Activated CD4-positive, CD25-positive, alpha-beta regulatory T cell treated with anti-CD3 and anti-CD28 coated beads, Interleukin-2, amount 50 U/mL, for 72 hours (primary cell): ENCODE results near the gene ARHGEF12.

ENCODE experiments used
- DNase-seq: peaks from one replicate; pipeline ENCODE4 v3.0.0; 2021

ARHGEF12 gene

DNA sequence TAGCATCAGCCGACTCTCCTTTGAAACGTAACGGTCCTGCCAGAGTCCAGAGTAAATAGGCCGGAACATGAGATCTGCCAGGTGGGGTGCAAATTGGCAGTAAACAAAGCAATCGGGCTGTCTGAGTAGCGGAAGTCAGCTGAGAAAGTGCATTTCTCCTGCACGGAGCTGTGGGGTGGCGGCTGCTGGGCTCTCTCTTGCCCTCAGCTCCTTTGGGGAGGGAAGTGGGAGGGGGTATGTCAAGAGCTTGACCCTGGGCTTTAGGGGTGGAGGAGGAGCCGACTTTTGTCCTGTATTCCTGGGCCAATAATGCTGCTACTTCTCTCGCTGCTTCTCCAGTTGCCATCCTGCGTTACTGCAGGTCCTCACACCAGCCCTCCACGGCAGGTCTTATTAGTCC lies 187.0 kb downstream of the ARHGEF12 start:
- no peak for DNase-seq

DNA sequence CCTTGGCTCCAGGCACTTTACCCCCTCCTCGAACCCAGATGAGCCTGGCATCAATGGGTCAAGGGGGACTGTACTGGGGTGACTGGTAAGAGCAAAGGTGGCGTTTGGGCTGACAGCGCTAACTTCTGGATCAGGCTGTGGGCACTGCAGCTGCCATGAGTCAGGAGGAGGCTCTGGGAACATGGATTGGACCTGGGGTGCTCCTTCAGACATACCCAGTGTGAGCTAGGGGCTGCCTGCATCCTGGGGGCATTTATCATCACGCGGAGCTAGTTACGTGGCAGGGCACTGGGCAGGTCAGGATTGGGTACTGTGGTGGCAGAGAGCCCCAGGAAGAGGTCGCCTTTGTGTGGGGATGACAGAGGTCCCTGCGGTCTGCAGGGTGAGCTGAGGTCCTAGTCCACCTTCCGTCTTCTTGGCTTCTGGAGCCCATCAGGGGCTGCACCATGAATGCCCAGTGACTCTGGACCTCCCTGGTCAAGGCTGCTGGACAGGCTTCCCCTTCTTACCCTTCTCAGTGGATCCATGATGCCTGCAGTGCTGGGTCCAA lies 188.4 kb downstream of the ARHGEF12 start:
- DNase-seq: no peak

DNA sequence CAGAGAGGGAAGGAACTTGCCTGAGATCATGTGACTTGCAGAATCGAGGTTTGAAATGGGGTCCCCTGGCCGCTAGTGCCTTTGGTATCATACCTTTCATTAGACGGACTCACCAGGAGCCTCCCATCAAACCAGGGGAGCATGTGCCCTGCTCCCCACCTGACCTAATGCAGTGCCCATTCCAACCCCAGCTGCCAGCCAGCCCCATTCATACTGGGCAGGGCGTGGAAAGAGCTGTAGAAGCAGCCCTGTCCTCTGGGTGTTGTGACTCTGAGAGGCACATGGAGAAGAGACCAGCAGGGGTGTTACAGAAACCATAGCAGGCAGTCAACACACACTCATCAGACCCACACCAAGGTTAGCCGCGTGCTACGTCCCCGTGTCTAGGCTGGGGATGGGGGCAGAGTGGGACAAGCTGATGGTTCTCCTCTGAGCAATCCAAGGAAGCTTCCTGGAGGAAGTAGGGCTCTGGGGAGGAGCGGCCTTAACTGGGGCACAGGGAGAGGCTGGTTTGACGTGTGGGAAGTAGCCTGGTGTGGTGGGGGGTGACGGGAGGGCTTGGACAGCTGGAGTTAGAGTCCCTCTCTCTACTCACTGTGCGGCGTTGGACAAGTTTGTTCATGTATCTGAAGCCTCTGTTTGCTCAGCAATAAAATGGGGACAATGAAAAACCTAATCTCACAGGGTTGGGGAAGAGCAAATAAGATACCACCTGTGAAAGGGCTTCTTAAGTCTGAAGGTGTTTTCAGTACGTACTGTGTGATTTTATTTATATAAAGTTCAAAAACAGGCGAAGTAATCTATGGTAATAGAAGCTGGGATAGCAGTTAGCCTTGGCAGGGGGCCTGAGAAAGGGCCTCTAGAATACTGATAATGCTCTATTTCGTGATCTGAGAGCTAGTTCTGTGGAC lies 189.3 kb downstream of the ARHGEF12 start:
- no peak for DNase-seq

DNA sequence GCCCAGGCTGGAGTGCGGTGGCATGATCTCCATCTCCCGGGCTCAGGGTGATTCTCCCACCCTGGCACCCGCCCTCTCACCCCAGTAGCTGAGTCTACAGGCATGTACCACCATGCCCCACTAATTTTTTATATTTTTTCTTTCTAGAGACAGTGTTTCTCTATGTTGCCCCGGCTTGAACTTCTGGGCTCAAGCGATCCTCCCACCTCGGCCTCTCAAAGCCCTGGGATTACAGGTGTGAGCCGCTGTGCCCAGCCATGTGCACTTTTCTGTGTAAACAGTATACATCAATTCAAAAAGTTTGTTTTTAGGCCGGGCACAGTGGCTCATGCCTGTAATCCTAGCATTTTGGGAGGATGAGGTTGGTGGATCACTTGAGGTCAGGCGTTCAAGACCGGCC lies 190.0 kb downstream of the ARHGEF12 start:
- no peak for DNase-seq

DNA sequence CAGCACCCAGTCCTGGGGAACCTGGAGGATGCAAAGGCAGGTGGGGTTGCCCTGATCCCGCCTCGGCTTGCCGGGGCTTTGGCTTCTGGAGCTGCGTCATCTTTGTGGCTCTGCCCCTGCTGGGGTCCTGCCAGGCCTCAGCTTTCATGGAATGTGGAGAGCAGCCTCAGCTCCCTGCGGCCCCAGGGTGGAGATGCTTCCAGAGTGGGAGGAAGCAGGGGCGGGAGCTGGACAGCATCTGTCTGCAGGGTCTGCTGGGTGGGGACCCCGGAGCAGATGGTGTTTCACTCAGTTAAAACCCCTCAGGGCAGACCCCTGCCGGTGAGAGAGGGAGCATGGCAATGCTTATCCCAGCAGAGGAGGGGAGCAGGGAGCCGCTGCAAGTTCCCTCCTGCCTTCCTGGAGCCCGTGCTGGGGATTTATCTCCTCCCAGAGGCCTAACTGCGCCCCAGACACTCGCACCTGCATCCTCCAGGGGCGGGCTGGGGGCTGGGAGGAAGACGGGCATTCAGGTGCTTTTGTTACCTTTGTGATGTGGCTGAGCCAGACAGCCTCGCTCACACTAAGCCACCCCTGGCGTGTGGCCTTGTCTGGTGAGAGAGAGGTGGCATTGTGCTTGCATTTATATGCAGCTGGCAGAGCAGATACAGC lies 191.0 kb downstream of the ARHGEF12 start:
- DNase-seq: no peak

DNA sequence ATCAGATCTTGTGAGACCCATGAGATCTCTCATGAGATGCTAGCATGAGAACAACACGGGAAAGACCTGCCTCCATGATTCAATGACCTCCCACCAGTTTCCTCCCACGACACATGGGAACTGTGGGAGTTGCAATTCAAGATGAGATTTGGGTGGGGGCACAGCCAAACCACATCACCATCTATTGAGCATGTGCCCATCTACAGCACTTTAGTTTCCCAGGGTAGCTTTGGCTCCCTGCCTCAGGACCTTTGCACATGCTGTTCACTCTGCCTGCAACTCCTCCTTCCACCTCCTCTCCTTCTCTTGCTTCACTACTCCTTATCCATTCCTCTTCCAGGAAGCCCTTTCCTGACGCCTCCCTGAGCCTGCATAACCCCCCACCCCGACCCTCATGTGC lies 192.5 kb downstream of the ARHGEF12 start:
- DNase-seq: no peak

DNA sequence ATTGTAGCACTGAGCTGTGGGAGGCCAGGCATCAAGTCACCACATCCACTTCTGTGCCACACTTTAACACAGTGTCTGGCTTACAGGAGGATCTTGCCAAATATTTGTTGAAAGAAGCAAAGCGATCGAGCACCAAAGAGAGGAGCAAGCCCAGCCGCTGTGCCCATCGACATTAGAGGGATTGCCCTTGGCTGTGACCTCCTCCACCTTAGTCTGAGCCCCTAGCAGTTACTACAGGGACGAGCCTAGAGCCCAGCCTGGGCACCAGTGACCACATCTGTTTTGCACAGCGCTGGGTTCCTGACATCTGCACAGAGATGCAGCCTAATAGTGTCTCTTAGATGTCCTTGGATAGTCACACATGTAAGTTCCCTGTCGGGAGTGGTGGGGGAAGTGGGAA lies 193.0 kb downstream of the ARHGEF12 start:
- DNase-seq: no peak

DNA sequence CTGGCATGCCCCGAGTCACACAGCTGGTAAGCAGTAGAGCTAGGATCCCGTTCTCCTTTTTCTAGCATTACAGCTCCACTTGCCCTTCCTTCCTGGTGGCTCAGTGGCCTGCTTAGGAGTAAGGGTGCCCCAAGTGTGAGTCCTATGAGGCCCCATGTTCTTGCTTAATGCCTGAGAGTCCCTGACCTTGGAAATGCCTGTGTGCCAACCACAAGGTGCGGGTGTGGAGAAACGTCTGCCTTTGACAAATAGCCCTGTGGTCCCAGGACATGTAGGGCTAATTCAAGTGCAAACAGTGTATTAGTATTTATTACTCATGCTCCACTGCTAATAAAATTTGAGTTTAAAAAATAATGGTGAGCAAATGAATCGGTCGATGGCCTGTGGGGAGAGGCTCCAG lies 193.7 kb downstream of the ARHGEF12 start:
- no peak for DNase-seq

DNA sequence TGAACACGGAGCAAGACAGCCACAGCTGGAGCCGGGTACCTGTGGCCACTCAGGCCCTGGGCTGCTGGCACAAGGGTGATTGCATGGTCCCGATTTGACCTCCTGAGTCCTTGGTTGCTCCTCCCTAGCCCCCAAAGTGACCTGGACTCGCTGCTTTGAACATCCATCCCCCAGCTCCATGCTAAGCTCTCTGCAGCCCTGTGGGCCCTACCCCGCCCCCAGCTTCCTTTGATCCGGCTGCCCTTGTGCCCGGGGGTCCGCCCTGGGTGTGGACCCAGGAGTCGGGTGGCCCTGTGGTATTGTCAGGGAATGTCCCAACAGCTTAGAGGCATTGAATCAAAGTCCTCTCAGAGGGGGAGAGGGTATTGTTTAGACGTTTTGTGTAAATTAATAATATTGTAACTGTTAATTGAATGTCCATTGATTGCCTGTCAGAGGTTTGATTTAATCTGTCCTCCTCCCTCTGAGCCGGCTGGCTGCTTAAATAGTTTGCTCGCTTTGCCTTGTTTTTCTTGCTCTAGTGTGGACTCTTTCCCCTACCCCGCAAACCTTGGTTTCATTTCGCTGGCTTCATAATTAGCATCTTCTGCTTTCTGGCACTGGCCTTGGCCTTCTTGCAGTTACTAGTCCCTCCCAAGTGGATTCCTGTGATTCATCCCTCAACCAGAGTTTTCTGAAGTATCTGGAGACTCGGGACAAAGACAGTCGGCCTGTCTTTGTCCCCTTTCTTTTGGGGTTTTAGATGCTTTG lies 196.0 kb downstream of the ARHGEF12 start:
- no peak for DNase-seq

DNA sequence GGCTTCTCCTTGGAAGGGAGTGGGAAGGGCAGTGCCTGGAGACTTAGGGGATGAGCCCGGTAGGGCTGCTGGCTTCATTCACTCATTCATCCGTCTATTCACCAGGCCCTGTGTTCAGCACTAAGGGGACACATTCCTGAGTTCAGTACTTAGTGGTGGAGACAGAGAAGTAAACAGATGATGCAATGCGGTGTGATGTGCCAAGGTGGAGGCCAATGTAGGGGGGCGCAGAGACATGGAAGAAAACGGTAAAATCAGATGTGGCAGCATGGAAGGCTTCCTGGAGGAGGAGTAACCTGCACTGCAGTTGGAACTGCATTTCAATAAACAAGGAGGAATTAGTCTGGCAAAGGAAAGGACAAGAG lies 196.6 kb downstream of the ARHGEF12 start:
- DNase-seq: no peak

DNA sequence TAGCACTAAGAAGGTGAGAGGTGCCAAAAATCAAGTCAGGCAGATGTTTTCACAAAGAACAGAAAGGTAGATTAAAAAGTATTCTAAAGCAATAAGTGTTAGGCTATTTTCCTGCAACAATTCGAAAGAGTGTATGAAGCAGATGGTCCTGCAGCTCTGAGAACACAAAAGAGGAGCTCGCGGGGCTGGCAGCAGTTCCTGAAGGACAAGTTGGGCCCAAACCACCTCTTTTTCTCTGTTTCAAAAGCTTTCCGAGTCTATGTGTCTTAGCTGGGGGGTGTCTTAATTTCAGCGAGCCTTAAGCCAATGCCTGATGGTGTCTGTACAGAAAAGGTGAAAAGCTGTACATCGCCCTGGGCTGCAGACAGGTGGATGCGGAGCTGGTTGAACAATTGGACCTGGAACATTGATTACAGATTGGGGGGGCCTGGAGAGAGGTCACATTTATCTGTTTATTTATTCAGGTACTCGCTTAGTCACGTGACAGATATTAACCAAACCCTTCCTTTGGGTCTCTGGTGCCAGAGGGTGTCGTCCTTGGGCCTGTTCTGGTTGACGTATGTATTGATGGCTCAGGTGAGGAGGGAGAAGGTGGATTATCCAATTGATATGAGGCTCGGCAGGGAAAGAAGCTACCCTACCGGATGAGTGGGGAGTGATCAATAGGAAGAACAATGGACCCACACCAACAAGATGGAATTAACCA lies 200.0 kb downstream of the ARHGEF12 start:
- DNase-seq: no peak

DNA sequence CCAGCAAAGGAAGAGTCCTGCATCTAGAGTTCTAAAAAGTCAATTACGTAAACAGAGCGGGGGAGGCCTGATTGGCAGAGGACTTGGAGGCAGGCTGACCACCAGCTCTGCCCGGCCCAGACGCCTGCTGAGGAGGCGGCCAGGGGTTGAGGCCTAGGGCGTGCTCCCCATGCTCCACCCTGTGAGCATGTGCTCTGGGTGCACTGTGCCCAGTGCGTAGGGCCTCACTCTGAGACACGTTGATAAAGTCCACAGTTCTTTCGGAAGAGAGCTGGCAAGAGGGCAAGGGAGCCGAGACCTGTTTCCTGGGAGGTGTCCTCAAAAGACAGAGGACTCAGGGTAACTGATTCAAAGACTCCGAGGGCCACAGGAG lies 200.6 kb downstream of the ARHGEF12 start:
- no peak for DNase-seq

DNA sequence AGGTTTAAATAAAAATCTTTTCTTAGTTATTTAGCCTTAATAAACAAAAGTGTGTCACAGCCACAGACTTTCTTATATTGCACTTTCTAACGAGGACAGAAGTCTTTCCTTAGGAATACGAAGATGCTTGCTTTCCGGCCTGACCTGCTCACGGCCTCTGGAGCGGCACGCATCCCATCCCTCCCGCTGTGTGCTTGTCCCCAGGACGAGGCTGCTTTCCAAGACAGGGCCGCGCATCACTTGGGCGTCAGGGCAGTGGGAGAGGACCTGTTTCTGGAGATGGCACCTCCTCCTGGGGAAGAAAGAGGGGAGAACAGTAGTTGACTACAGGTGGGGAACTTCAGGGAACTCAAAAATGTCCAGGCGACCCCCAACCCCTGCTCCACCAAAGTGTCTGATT lies 201.8 kb downstream of the ARHGEF12 start:
- DNase-seq: no peak

DNA sequence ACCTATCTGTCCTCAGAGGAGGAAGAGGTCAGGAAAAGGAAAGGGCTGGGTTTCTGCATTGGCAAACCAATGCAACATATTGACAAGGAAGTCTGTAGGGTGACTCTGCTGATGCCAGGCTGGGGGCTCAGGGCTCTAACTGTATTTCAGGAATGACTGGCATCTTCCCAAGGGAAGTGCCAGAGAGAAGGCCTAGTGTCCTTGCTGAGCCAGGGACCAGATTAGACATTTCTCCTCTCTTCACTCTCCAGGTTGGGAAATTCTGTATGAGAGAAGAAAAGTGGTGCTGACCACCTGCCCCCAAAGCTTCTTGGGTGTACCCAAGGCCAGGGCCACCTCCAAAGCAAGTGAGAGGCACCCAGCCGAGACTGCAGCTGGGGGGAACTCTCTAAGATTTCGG lies 202.5 kb downstream of the ARHGEF12 start:
- DNase-seq: no peak
